CD4-positive, CD25-positive, alpha-beta regulatory T cell (primary cell): Measurements from ENCODE around the gene CD34. TPM values are rescaled to one million over a fixed set of nuclear protein-coding genes. Genes with fewer than 3 reads are reported as not detected.
A peak's percentile ranks its signal among the peaks of the same experiment; 100 is the strongest.

ENCODE experiments used
- ATAC-seq, 2 donors: fragments of 150-1000 bp; cut with Tn5 transposase; one replicate each; pipeline ENCODE4 v1.10.0; 2021; ENCODE audit warnings: low read depth in 2 of 2, moderate number of reproducible peaks in 2 of 2, moderate library complexity in 1 of 2
- DNase-seq, 3 donors: peaks; one replicate each; pipeline versions ENCODE4 v3.0.0 to v3.0.0-alpha.2; 2012 to 2022; ENCODE audit warnings: mixed read lengths in 1 of 3
- H3K27ac ChIP-seq: one replicate; pipeline ENCODE4 v1.7.0; 2013; ENCODE audit warnings: mild to moderate bottlenecking, low read length; ENCODE audit not compliant: insufficient read depth, poor library complexity, severe bottlenecking
- H3K27me3 ChIP-seq: one replicate; pipeline ENCODE4 v1.7.0; 2013; ENCODE audit warnings: low read length; ENCODE audit not compliant: control insufficient read depth, insufficient read depth
- H3K36me3 ChIP-seq: one replicate; pipeline ENCODE4 v1.7.0; 2013; ENCODE audit warnings: mild to moderate bottlenecking, low read length, moderate library complexity; ENCODE audit not compliant: control insufficient read depth, insufficient read depth
- H3K4me1 ChIP-seq: 2 replicates; pipeline ENCODE4 v1.7.0; 2013; ENCODE audit warnings: mild to moderate bottlenecking, low read length; ENCODE audit not compliant: insufficient read depth, control insufficient read depth, poor library complexity, severe bottlenecking
- H3K4me3 ChIP-seq: one replicate; pipeline ENCODE4 v1.7.0; 2013; ENCODE audit warnings: low read depth, mild to moderate bottlenecking, low read length, moderate library complexity
- H3K9me3 ChIP-seq, 2 experiments: 1 replicate in 1 of 2; 2 replicates in 1 of 2; pipeline ENCODE4 v1.7.0; 2013; ENCODE audit warnings: low read length in 2 of 2, mild to moderate bottlenecking in 1 of 2, moderate library complexity in 1 of 2; ENCODE audit not compliant: control insufficient read depth in 2 of 2
- H3K27ac Mint-ChIP-seq, 3 donors: one replicate each; pipeline ENCODE4 v1.8.0; 2020 to 2022; ENCODE audit warnings: mild to moderate bottlenecking in 3 of 3, mixed read lengths in 3 of 3, moderate library complexity in 2 of 3
- H3K27me3 Mint-ChIP-seq: one replicate; pipeline ENCODE4 v1.8.0; 2022; ENCODE audit warnings: mild to moderate bottlenecking, mixed read lengths
- H3K36me3 Mint-ChIP-seq: one replicate; pipeline ENCODE4 v1.8.0; 2020; ENCODE audit warnings: mixed read lengths
- H3K4me1 Mint-ChIP-seq, 4 donors: one replicate each; pipeline ENCODE4 v1.8.0; 2020 to 2022; ENCODE audit warnings: mixed read lengths in 4 of 4, mild to moderate bottlenecking in 1 of 4
- H3K4me3 Mint-ChIP-seq, 4 donors: one replicate each; pipeline ENCODE4 v1.8.0; 2020 to 2022; ENCODE audit warnings: mild to moderate bottlenecking in 4 of 4, mixed read lengths in 4 of 4, moderate library complexity in 3 of 4
- H3K9me3 Mint-ChIP-seq, 7 donors: one replicate each; pipeline ENCODE4 v1.8.0; 2020 to 2022; ENCODE audit warnings: mixed read lengths in 7 of 7, mild to moderate bottlenecking in 3 of 7, moderate library complexity in 2 of 7
- polyA plus RNA-seq, 4 donors: library from polyadenylated mRNA; unstranded; fragments of 300-500 nt; fragmentation: Illumina TruSeq; gene quantifications; one replicate each; pipeline ENCODE4 v1.2.3, GENCODE V29; 2021
- total RNA-seq: library from RNA; stranded (reverse); gene quantifications from one replicate; pipeline ENCODE4 v1.2.3, GENCODE V29; 2022

CD34 gene
- total and polyA plus RNA-seq, 5 donors from 2014 or later = 0.02 to 1.9 TPM; not detected in 3

DNA sequence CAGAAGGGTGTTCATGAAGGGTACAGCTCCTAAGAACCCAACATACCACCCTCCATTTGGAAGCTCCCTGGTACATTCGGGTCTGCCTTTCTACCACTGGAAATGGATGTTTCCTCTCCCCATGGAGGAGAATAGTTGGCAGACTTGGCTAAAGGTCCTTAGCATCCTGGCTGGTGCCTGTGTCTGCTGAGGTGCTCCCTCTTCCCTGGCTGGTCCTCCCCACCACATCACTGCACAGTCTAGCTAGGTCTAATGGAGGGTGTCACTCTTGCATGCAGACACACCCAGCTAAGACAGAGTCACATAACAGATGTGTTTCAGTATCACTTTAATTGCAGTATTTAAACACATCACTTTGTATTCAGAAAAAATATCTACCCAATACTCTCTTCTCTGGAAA, 24.7 kb downstream of the CD34 start:
- Histone ChIP-seq H3K27ac (no peak overlapping the region), H3K27me3 (no peaks in the 10 kb centered on the region), H3K9me3 (no peaks in the 10 kb centered on the region), H3K4me3 (no peak overlapping the region), H3K4me1 (peaks cover 22% of the 10 kb centered on the region), H3K36me3 (no peaks in the 10 kb centered on the region)
- Mint-ChIP-seq H3K4me1 (peaks cover 17 to 42% (median 23%) of the 10 kb centered on the region in 4 donors), H3K36me3 (no peaks in the 10 kb centered on the region), H3K27me3 (peaks cover 5% of the 10 kb centered on the region), H3K4me3 (no peak overlapping the region), H3K9me3 (no peaks in the 10 kb centered on the region), H3K27ac (no peak overlapping the region)
- DNase-seq (no peak), ATAC-seq (no peak)

GRCh38 chr1:207885129-207886032, 25.5 kb downstream of the CD34 start:
- Mint-ChIP-seq H3K36me3 (no peaks in the 10 kb centered on the region), H3K4me1 (peaks cover 17 to 42% (median 23%) of the 10 kb centered on the region in 4 donors), H3K27me3 (peaks cover 5% of the 10 kb centered on the region), H3K27ac (peak overlapping the region; percentile 55 to 97 (median 94)), H3K4me3 (peak overlapping the region; percentile 30 to 53 (median 44)), H3K9me3 (no peaks in the 10 kb centered on the region)
- Histone ChIP-seq H3K9me3 (no peaks in the 10 kb centered on the region), H3K36me3 (no peaks in the 10 kb centered on the region), H3K27me3 (no peaks in the 10 kb centered on the region), H3K4me3 (no peak overlapping the region), H3K27ac (no peak overlapping the region), H3K4me1 (peaks cover 22% of the 10 kb centered on the region)
- ATAC-seq (peak; percentile 59 to 67), DNase-seq (peak; percentile 51 to 85 (median 67))

DNA sequence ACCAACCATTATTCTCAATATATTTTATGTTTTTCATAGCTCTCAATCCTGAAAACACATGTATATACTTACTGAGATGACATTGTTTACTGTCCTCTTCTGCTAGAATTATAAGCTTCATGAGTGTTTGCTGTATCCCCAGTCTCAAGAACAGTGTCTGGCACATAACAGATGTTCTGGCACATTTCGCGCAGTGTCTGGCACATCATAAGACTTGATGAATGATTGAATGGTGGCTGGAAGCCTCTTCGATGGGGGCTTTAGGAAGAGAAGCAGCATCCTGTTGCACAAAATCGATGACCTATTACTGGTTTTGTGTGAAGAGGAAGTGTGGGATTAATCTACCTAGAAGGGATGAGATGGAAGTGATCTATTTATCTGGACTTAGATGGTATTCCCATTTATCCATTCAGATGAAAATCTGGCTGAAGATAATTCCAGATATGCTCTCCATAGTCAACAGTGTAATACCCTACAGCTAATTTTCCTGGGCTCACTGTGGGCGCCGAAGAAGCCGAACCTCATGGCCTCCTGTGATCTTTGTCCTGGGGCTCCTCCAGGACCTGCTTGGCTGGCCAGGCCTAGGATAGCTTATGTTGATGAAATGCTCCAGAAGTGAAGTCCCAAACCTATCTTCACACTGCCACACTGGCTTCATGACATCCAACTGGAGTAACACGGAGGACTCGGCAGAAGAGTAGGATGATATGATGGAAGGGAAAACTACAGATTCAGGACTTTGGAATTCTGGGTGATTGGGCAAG, 26.5 kb downstream of the CD34 start:
- Histone ChIP-seq H3K9me3 (no peaks in the 10 kb centered on the region), H3K4me3 (peak overlapping the region; percentile 92), H3K27me3 (no peaks in the 10 kb centered on the region), H3K4me1 (peaks cover 22% of the 10 kb centered on the region), H3K36me3 (no peaks in the 10 kb centered on the region), H3K27ac (peak overlapping the region; percentile 85)
- Mint-ChIP-seq H3K27ac (peak overlapping the region; percentile 94 to 99 (median 97)), H3K27me3 (peaks cover 2% of the 10 kb centered on the region), H3K36me3 (no peaks in the 10 kb centered on the region), H3K4me3 (peak overlapping the region; percentile 53 to 88 (median 84)), H3K4me1 (peaks cover 17 to 42% (median 23%) of the 10 kb centered on the region in 4 donors), H3K9me3 (no peaks in the 10 kb centered on the region)
- ATAC-seq = no peak
- no peak for DNase-seq

DNA sequence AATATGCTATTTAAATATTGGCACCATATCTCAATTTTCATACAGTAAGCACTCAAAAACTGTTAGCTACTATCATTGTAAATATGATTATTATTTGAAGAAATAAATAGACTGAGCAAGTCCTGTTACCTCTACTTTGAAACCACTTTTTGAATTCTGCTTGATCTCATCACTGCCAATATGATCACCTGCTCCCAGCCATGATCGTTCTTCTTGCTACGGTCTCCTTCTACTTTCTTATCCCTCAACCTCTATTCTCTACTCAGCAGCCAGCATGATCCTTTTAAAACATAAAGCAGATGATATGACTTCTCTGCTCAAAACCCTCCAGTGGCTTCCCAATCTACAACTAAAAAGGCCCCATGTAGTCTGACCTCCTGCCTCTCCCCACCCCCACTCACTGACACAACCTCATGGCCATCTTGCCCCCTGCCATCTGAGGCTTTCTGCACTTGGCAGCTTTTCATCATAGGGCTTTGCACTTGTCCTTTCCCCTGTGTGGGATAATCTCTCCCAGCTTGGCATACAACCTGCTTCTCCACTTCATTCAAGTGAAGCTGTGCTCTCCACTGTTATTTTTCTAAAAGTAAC, 27.2 kb downstream of the CD34 start:
- H3K27ac Mint-ChIP-seq = peak overlapping the region; percentile 94 to 99 (median 97)
- peak in 1 of 3 donors; percentile 34 for DNase-seq
- Histone ChIP-seq H3K4me1 (peaks cover 22% of the 10 kb centered on the region), H3K27me3 (no peaks in the 10 kb centered on the region), H3K4me3 (peak overlapping the region; percentile 92), H3K9me3 (no peaks in the 10 kb centered on the region), H3K36me3 (no peaks in the 10 kb centered on the region), H3K27ac (peak overlapping the region; percentile 85)
- H3K9me3 Mint-ChIP-seq = no peaks in the 10 kb centered on the region
- H3K4me3 Mint-ChIP-seq = peak overlapping the region; percentile 82 to 90 (median 87)
- H3K36me3 Mint-ChIP-seq = no peaks in the 10 kb centered on the region
- no peaks in the 10 kb centered on the region for H3K27me3 Mint-ChIP-seq
- peak; percentile 14 to 26 for ATAC-seq
- peaks cover 17 to 42% (median 23%) of the 10 kb centered on the region in 4 donors for H3K4me1 Mint-ChIP-seq

DNA sequence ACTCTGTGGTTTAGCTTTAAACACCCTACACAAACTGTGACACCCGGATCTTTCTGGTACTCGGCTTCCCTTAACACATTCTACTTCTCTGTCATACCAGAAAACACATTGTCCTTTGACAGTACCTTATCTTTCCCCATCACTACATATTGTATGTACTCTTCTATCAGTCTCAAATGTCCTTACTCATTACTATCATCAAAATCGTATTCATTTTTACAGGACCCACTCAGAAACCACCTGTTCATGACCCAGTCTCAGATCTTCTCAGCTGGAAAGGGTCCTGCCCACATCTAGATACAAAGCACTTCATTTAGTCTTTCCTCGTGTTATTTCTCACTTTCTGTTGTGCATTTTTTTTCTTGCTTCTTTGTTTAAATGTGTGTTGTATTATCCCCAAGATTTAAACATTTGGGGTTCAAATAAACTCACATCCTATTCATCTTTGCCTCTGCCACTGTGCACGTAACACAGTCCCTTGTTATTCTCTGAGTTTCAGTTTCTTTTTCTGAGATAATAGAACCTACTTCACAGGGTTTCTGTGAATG, 27.7 kb downstream of the CD34 start:
- peak in 2 of 3 donors; percentile 50 to 76 for DNase-seq
- H3K4me3 ChIP-seq = peak overlapping the region; percentile 92
- Mint-ChIP-seq H3K27ac (peak overlapping the region; percentile 94 to 99 (median 97)), H3K36me3 (no peaks in the 10 kb centered on the region), H3K4me1 (peaks cover 17 to 42% (median 23%) of the 10 kb centered on the region in 4 donors), H3K4me3 (peak overlapping the region; percentile 82 to 90 (median 87)), H3K9me3 (no peaks in the 10 kb centered on the region), H3K27me3 (no peaks in the 10 kb centered on the region)
- no peaks in the 10 kb centered on the region for H3K9me3 ChIP-seq
- peaks cover 22% of the 10 kb centered on the region for H3K4me1 ChIP-seq
- no peaks in the 10 kb centered on the region for H3K36me3 ChIP-seq
- peak overlapping the region; percentile 85 for H3K27ac ChIP-seq
- H3K27me3 ChIP-seq = no peaks in the 10 kb centered on the region
- peak; percentile 71 to 77 for ATAC-seq

DNA sequence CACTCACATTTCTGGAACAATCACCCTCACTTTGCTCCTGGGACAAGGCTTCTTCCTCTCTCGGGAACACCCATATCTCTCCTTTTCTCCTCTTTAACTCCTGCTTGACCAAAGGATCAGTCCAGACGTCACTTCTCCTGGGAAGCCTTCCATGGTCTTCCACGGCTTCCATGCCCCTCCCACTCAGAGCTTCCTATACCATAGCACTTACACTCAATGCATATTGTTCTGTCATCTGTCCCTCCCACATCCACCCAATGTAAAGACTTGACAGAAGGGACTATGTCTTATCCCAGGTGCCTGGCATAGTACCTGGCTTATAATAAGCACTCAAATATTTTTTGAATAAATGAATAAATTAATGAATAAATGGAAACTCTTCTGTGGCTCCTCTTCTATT, 28.2 kb downstream of the CD34 start:
- H3K27me3 Mint-ChIP-seq = no peaks in the 10 kb centered on the region
- Histone ChIP-seq H3K27me3 (no peaks in the 10 kb centered on the region), H3K9me3 (no peaks in the 10 kb centered on the region), H3K36me3 (no peaks in the 10 kb centered on the region), H3K27ac (peak overlapping the region; percentile 85), H3K4me1 (peaks cover 22% of the 10 kb centered on the region), H3K4me3 (peak overlapping the region; percentile 92)
- H3K36me3 Mint-ChIP-seq = no peaks in the 10 kb centered on the region
- DNase-seq (no peak), ATAC-seq (peak; percentile 27 to 28)
- H3K27ac Mint-ChIP-seq = peak overlapping the region; percentile 94 to 99 (median 97)
- H3K4me1 Mint-ChIP-seq = peaks cover 17 to 42% (median 23%) of the 10 kb centered on the region in 4 donors
- H3K9me3 Mint-ChIP-seq = no peaks in the 10 kb centered on the region
- H3K4me3 Mint-ChIP-seq = peak overlapping the region; percentile 82 to 90 (median 87)

GRCh38 chr1:207878939-207879338, 32.0 kb downstream of the CD34 start:
- Histone ChIP-seq H3K27ac (no peak overlapping the region), H3K9me3 (no peaks in the 10 kb centered on the region), H3K27me3 (no peaks in the 10 kb centered on the region), H3K4me3 (no peak overlapping the region), H3K36me3 (no peaks in the 10 kb centered on the region), H3K4me1 (peaks cover 19% of the 10 kb centered on the region)
- Mint-ChIP-seq H3K4me3 (peak overlapping the region in 1 of 4 donors; percentile 3), H3K36me3 (no peaks in the 10 kb centered on the region), H3K27ac (peak overlapping the region in 2 of 3 donors; percentile 11 to 22), H3K9me3 (no peaks in the 10 kb centered on the region), H3K4me1 (peaks cover 19 to 44% (median 20%) of the 10 kb centered on the region in 4 donors), H3K27me3 (no peaks in the 10 kb centered on the region)
- DNase-seq = no peak
- no peak for ATAC-seq
